SK-N-SH (cell line): ENCODE data around the gene CDC14B. TPM values are rescaled to one million over a fixed set of nuclear protein-coding genes. Genes with fewer than 3 reads are reported as not detected.
A peak's percentile ranks its signal among the peaks of the same experiment; 100 is the strongest.

ENCODE experiments used
- CTCF ChIA-PET: fragments of 300-600, 350-600 bp; formaldehyde crosslinking; extraction: SDS; loops from one replicate; lab custom pipeline; 2021; lab: Yijun Ruan, JAX
- POLR2A ChIA-PET: fragments of 350-600 bp; sonication (Branson Sonifier 250); formaldehyde crosslinking; extraction: SDS; loops from one replicate; lab custom pipeline; 2020; ENCODE audit warnings: antibody characterized with exemption, inconsistent platforms; lab: Yijun Ruan, JAX
- DNase-seq: peaks from one replicate; pipeline ENCODE4 v3.0.0; 2012
- H2AFZ ChIP-seq: fragments of 200-600 bp; sonication (generic); 2 replicates; pipeline ENCODE4 v1.8.1; 2016; ENCODE audit warnings: antibody characterized with exemption, mild to moderate bottlenecking, low read depth
- H3F3A ChIP-seq: fragments of 200-600 bp; sonication (generic); replicated peaks from 2 replicates; pipeline ENCODE3; 2016; ENCODE audit warnings: antibody characterized with exemption, mild to moderate bottlenecking; ENCODE audit not compliant: insufficient read depth
- H3K27ac ChIP-seq, 2 experiments: fragments of 200-500 bp in 1 of 2; fragments of 200-600 bp in 1 of 2; sonication (Bioruptor generic) in 1 of 2; sonication (generic), shearing (Covaris generic) in 1 of 2; 2 replicates each; pipeline versions ENCODE4 v1.5.1 to v1.6.1; 2014 to 2016; ENCODE audit warnings: low read depth in 2 of 2, inconsistent platforms in 1 of 2, low read length in 1 of 2, mild to moderate bottlenecking in 1 of 2, mixed read lengths in 1 of 2
- H3K27me3 ChIP-seq: fragments of 200-600 bp; sonication (generic), shearing (Covaris generic); 2 replicates; pipeline ENCODE4 v1.6.1; 2016; ENCODE audit warnings: mixed run types; ENCODE audit not compliant: insufficient read depth
- H3K36me3 ChIP-seq, 2 experiments: fragments of 200-500 bp in 1 of 2; fragments of 200-600 bp in 1 of 2; sonication (Bioruptor generic) in 1 of 2; sonication (generic) in 1 of 2; replicated peaks in 1 of 2; 2 replicates each; pipeline versions ENCODE3 to v1.5.1; 2014 to 2016; ENCODE audit warnings: low read length in 1 of 2, mild to moderate bottlenecking in 1 of 2; ENCODE audit not compliant: insufficient read depth in 2 of 2, control insufficient read depth in 1 of 2
- H3K4me1 ChIP-seq, 2 experiments: fragments of 200-500 bp in 1 of 2; fragments of 200-600 bp in 1 of 2; sonication (Bioruptor generic) in 1 of 2; sonication (generic), shearing (Covaris generic) in 1 of 2; 2 replicates each; pipeline versions ENCODE4 v1.5.1 to v1.6.1; 2014 to 2016; ENCODE audit warnings: low read depth in 1 of 2, low read length in 1 of 2, mixed run types in 1 of 2; ENCODE audit not compliant: insufficient read depth in 2 of 2, control insufficient read depth in 1 of 2
- H3K4me2 ChIP-seq: fragments of 200-600 bp; sonication (generic), shearing (Covaris generic); 2 replicates; pipeline ENCODE4 v1.6.1; 2017; ENCODE audit warnings: mixed run types
- H3K4me3 ChIP-seq, 2 experiments: fragments of 200-500 bp in 1 of 2; fragments of 200-600 bp in 1 of 2; sonication (Bioruptor generic) in 1 of 2; sonication (generic), shearing (Covaris generic) in 1 of 2; 2 replicates each; pipeline versions ENCODE4 v1.5.1 to v1.8.1; 2014 to 2016; ENCODE audit warnings: low read depth in 2 of 2, inconsistent platforms in 1 of 2, low read length in 1 of 2, mild to moderate bottlenecking in 1 of 2, mixed read lengths in 1 of 2, moderate library complexity in 1 of 2
- H3K79me2 ChIP-seq: fragments of 200-600 bp; sonication (generic); 2 replicates; pipeline ENCODE4 v1.8.1; 2017; ENCODE audit warnings: mild to moderate bottlenecking; ENCODE audit not compliant: insufficient read depth
- H3K9ac ChIP-seq: fragments of 200-600 bp; sonication (generic); 2 replicates; pipeline ENCODE4 v1.6.1; 2017; ENCODE audit warnings: mixed run types
- H3K9me2 ChIP-seq: fragments of 200-600 bp; sonication (generic); 2 replicates; pipeline ENCODE4 v1.6.1; 2017; ENCODE audit warnings: mixed run types
- H3K9me3 ChIP-seq: fragments of 200-600 bp; sonication (generic); 2 replicates; pipeline ENCODE4 v1.6.1; 2017; ENCODE audit warnings: mixed run types, mild to moderate bottlenecking, moderate library complexity
- H4K20me1 ChIP-seq: fragments of 200-600 bp; sonication (generic); 2 replicates; pipeline ENCODE4 v1.6.1; 2017; ENCODE audit warnings: mild to moderate bottlenecking, mixed run types; ENCODE audit not compliant: insufficient read depth
- CHD2 ChIP-seq: fragments of 150-350 bp; IDR thresholded peaks from 2 replicates; pipeline ENCODE4 v1.6.1; 2018; ENCODE audit warnings: low read length; ENCODE audit not compliant: partially characterized antibody
- ELF1 ChIP-seq: IDR thresholded peaks from 2 replicates; pipeline ENCODE4 v1.4.0; 2012
- EP300 ChIP-seq, 2 experiments: IDR thresholded peaks; 2 replicates each; pipeline versions ENCODE4 v1.4.0 to v1.6.1; 2012; ENCODE audit warnings: borderline replicate concordance in 1 of 2, low read depth in 1 of 2, low read length in 1 of 2
- EZH2phosphoT487 ChIP-seq: fragments of 200-600 bp; sonication (generic); IDR thresholded peaks from 2 replicates; pipeline ENCODE4 v1.6.1; 2017; ENCODE audit warnings: low read depth, mixed run types, mild to moderate bottlenecking, antibody characterized with exemption, moderate library complexity, borderline replicate concordance
- FOXJ3 ChIP-seq: sonication (generic); formaldehyde crosslinking; IDR thresholded peaks from 2 replicates; pipeline ENCODE4 v1.5.1; 2020; ENCODE audit warnings: mild to moderate bottlenecking, missing genetic modification reagents
- FOXM1 ChIP-seq: IDR thresholded peaks from 2 replicates; pipeline ENCODE4 v1.4.0; 2012; ENCODE audit warnings: low read depth, mild to moderate bottlenecking
- MXI1 ChIP-seq: IDR thresholded peaks from 2 replicates; pipeline ENCODE4 v1.6.1; 2012; ENCODE audit warnings: mild to moderate bottlenecking, low read depth, low read length, improper control_type of control experiment
- NFIC ChIP-seq: IDR thresholded peaks from 2 replicates; pipeline ENCODE4 v1.4.0; 2012; ENCODE audit warnings: borderline replicate concordance
- REST ChIP-seq: IDR thresholded peaks from 2 replicates; pipeline ENCODE4 v1.6.1; 2012; ENCODE audit warnings: mild to moderate bottlenecking, low read depth, low read length, moderate library complexity
- RFX5 ChIP-seq: IDR thresholded peaks from 2 replicates; pipeline ENCODE4 v1.6.1; 2012; ENCODE audit warnings: mild to moderate bottlenecking, improper control_type of control experiment, low read length
- RXRA ChIP-seq: IDR thresholded peaks from 2 replicates; pipeline ENCODE4 v1.4.0; 2012; ENCODE audit warnings: low read depth, mild to moderate bottlenecking, borderline replicate concordance
- SMC3 ChIP-seq: IDR thresholded peaks from 2 replicates; pipeline ENCODE4 v1.6.1; 2012; ENCODE audit warnings: low read depth, low read length, improper control_type of control experiment
- TCF12 ChIP-seq: IDR thresholded peaks from 2 replicates; pipeline ENCODE4 v1.4.0; 2012
- USF1 ChIP-seq: IDR thresholded peaks from 2 replicates; pipeline ENCODE4 v1.4.0; 2012; ENCODE audit warnings: low read depth, borderline replicate concordance
- WGBS: methylation state at CpG from one replicate; pipeline ENCODE4 v1.1.6; 2017; ENCODE audit warnings: low lambda C conversion rate; 5-methylcytosine and 5-hydroxymethylcytosine counted together
- polyA plus RNA-seq, 3 experiments: library from polyadenylated mRNA; depleted of rRNA; stranded (reverse); fragments of >200 nt; gene quantifications; 2 replicates each; pipeline ENCODE4 v1.2.3, GENCODE V29; 2012

The CDC14B gene
- polyA plus RNA-seq, 1 of the 3 experiments (the other 2 are of a cell fraction): 10.1 TPM

- TF ChIP-seq MXI1: no peak
- no peak for TF ChIP-seq FOXM1
- TF ChIP-seq EZH2phosphoT487: no peak
- TF ChIP-seq CHD2: no peak
- TF ChIP-seq FOXJ3 (CRISPR knock-in tag): no peak
- no peak for TF ChIP-seq NFIC
- TF ChIP-seq SMC3: no peak
- TF ChIP-seq USF1: no peak
- TF ChIP-seq EP300 (IDR thresholded peaks at IDR 0.05; ENCODE audit: borderline replicate concordance in 1 of 2, low read depth in 1 of 2, low read length in 1 of 2): 0 out of 4 replicates have a peak, but pooled peaks of 1 of the 2 experiments have one; percentile 47
- 0 out of 2 replicates have a peak, but pooled peaks have one; percentile 39 for TF ChIP-seq RFX5
- no peak for TF ChIP-seq RXRA
These were observed 64.7 kb downstream of the CDC14B start (continued) for GRCh38 chr9:96554801-96555566.

GRCh38 chr9:96554326-96554725, 65.3 kb downstream of the CDC14B start:
- H4K20me1 ChIP-seq: no peaks in the 10 kb centered on the region
- H3K9me3 ChIP-seq: no peaks in the 10 kb centered on the region
- TF ChIP-seq REST: no peak
- no peak for TF ChIP-seq RFX5
- TF ChIP-seq TCF12: peak; percentile 43
- TF ChIP-seq ELF1: no peak
- WGBS: 28% methylated on average over 1 of the region's 1 CpG
- CTCF ChIA-PET: interaction anchor here (3.8 kb wide), 1 partner anchor 13 kb away, joined by 21 read pairs; no protein-coding TSS in a partner anchor
- H3K27me3 ChIP-seq: no peaks in the 10 kb centered on the region
- no peaks in the 10 kb centered on the region for H3K9me2 ChIP-seq
- peak overlapping the region; percentile 73 for H3K4me2 ChIP-seq
- H3K4me1 ChIP-seq: peaks cover 8 to 26% of the 10 kb centered on the region in 2 experiments; a peak in 3 of 4 replicates
- H3K9ac ChIP-seq: peak overlapping the region; percentile 52; the same call in 1 of the 2 replicates
- peaks cover 0 to 10% of the 10 kb centered on the region in 2 experiments for H3K36me3 ChIP-seq
- H2AFZ ChIP-seq: no peak overlapping the region
- POLR2A ChIA-PET: no interaction called here
- no peak for DNase-seq
- H3F3A ChIP-seq: peaks cover 42% of the 10 kb centered on the region
- H3K79me2 ChIP-seq: peaks cover 4% of the 10 kb centered on the region; the same call in 1 of the 2 replicates
- no peak overlapping the region for H3K4me3 ChIP-seq
- peak overlapping the region; percentile 30 to 95; a peak in 3 of 4 replicates for H3K27ac ChIP-seq
